BJ (cell line): Measurements from ENCODE around the gene JPH4. TPM values are rescaled to one million over a fixed set of nuclear protein-coding genes. Genes with fewer than 3 reads are reported as not detected.

Experiments
- CTCF ChIA-PET: fragments of 350-600 bp; formaldehyde crosslinking; extraction: SDS; loops from one replicate; lab custom pipeline; 2021; ENCODE audit warnings: antibody characterized with exemption, inconsistent platforms; lab: Yijun Ruan, JAX
- POLR2A ChIA-PET: fragments of 300-600 bp; sonication (Branson Sonifier 250); formaldehyde crosslinking; extraction: SDS; loops from one replicate; lab custom pipeline; 2021; ENCODE audit warnings: antibody characterized with exemption; lab: Charles Lee
- DNase-seq: peaks from one replicate; pipeline ENCODE4 v3.0.0-alpha.2; 2011; ENCODE audit warnings: low read depth
- H3K27me3 ChIP-seq: 2 replicates; pipeline ENCODE4 v1.6.0; 2011; ENCODE audit warnings: low read length; ENCODE audit not compliant: control insufficient read depth, insufficient read depth
- H3K36me3 ChIP-seq: 2 replicates; pipeline ENCODE4 v1.5.1; 2011; ENCODE audit warnings: low read length; ENCODE audit not compliant: control insufficient read depth, insufficient read depth
- H3K4me3 ChIP-seq: 2 replicates; pipeline ENCODE4 v1.5.1; 2011; ENCODE audit warnings: low read depth, mild to moderate bottlenecking, control low read depth, low read length
- CTCF ChIP-seq: IDR thresholded peaks from 2 replicates; pipeline ENCODE4 v1.5.1; 2011; ENCODE audit warnings: low read depth, mild to moderate bottlenecking, control low read depth, inconsistent platforms, low read length, moderate library complexity; ENCODE audit not compliant: insufficient read depth
- polyA plus RNA-seq: library from polyadenylated mRNA; depleted of rRNA; stranded (reverse); fragments of >200 nt; gene quantifications from 2 replicates; pipeline ENCODE4 v1.2.3, GENCODE V29; 2011

The JPH4 gene
- polyA plus RNA-seq, 1 experiment = not detected

DNA sequence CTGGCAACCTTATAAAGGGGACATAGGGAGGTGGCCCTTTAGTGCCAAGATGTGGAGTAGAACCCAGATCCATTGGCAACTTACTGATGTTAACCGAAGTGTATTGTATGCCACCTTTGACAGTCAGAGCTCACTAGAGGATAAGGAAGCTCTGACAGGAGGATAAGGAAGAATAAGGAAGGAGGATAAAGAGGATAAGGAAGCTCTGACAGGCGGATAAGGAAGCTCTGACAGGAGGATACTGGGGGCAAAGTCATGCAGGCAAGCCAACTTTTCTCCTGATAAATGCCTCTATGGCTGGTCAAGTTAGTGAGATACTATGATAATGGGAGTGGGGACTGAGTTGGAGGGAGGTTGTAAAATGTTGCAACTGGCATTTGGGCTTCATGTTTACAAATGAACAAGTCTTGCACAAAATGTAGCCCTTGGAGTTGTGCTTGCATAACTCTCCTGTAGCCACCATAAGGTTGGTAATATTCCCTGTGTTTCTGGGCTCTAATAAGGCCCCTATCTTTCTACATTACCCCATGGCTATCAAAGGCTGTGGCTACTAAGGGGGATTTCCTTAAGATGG, 39.9 kb upstream of the JPH4 start:
- no peak for TF ChIP-seq CTCF
- CTCF ChIA-PET = interaction anchor here (1.8 kb wide), 1 partner anchor 14 kb away, joined by 6 read pairs; no protein-coding TSS in a partner anchor
- no peak for DNase-seq
- Histone ChIP-seq H3K36me3 (no peaks in the 10 kb centered on the region), H3K27me3 (peaks cover 2% of the 10 kb centered on the region; the same call in 1 of the 2 replicates), H3K4me3 (no peak overlapping the region)
- POLR2A ChIA-PET = no interaction called here

- Histone ChIP-seq H3K4me3 (no peak overlapping the region), H3K36me3 (no peaks in the 10 kb centered on the region), H3K27me3 (peaks cover 2% of the 10 kb centered on the region; the same call in 1 of the 2 replicates)
- POLR2A ChIA-PET = no interaction called here
- CTCF ChIA-PET = interaction anchor here (1.3 to 2.6 kb wide), 3 partner anchors 14 to 293 kb away, joined by 3 to 10 read pairs (median 6); no protein-coding TSS in a partner anchor
- TF ChIP-seq CTCF = no peak
- DNase-seq = no peak
Measured at GRCh38 chr14:23617539-23617938, 38.9 kb upstream of the JPH4 start.

GRCh38 chr14:23615856-23616255, 37.3 kb upstream of the JPH4 start:
- H3K4me3 ChIP-seq = no peak overlapping the region
- no peak for DNase-seq
- H3K36me3 ChIP-seq = no peaks in the 10 kb centered on the region
- CTCF ChIA-PET = interaction anchor here (2.6 kb wide), 1 partner anchor 295 kb away, joined by 10 read pairs; no protein-coding TSS in a partner anchor
- TF ChIP-seq CTCF = no peak
- POLR2A ChIA-PET = no interaction called here
- H3K27me3 ChIP-seq = peaks cover 2% of the 10 kb centered on the region; the same call in 1 of the 2 replicates

DNA sequence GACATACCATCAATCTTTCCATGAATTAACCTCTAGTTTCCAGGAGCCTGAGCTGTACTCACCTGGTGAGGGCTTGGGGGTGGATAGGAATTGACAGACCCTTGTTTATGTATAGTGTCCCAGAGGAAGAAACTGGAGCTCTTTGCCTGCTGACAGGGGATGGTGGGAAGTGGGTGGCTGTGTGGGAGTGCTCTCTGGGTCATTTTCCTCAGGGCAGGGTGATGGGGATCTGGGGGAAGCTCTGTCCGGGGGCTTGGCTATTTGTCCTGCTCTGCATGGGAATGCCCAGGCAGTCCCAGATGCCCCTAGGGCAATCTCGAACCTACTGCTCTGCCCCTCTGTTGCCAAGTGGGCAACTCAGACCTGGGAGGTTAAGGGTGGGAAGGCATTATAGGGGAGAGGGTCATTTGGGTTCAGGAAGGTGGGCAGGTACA, 35.8 kb upstream of the JPH4 start:
- no peak for DNase-seq
- CTCF ChIA-PET = interaction anchor here (1.4 kb wide), 1 partner anchor 8 kb away, joined by 3 read pairs; no protein-coding TSS in a partner anchor
- POLR2A ChIA-PET = no interaction called here
- H3K27me3 ChIP-seq = peaks cover 2% of the 10 kb centered on the region; the same call in 1 of the 2 replicates
- no peak for TF ChIP-seq CTCF
- no peaks in the 10 kb centered on the region for H3K36me3 ChIP-seq
- H3K4me3 ChIP-seq = no peak overlapping the region

- CTCF ChIA-PET = interaction anchor here (1.4 to 2.2 kb wide), 2 partner anchors 9 to 19 kb away, joined by 3 to 8 read pairs; no protein-coding TSS in a partner anchor
- H3K27me3 ChIP-seq = peaks cover 2% of the 10 kb centered on the region; the same call in 1 of the 2 replicates
Measured at GRCh38 chr14:23613242-23614070, 34.9 kb upstream of the JPH4 start.

More at GRCh38 chr14:23613242-23614070, 34.9 kb upstream of the JPH4 start:
- POLR2A ChIA-PET = no interaction called here
- no peaks in the 10 kb centered on the region for H3K36me3 ChIP-seq
- no peak for TF ChIP-seq CTCF
- no peak overlapping the region for H3K4me3 ChIP-seq
- DNase-seq = no peak
